A549 (cell line): ENCODE results near the gene KRT23. TPM values are rescaled to one million over a fixed set of nuclear protein-coding genes. Genes with fewer than 3 reads are reported as not detected.
A peak's percentile ranks its signal among the peaks of the same experiment; 100 is the strongest.

Source experiments
- ATAC-seq, 2 experiments: fragments of 200-7000 bp in 1 of 2; fragments of >200 bp in 1 of 2; cut with Nextera tagmentation in 1 of 2; cut with Tn5 transposase in 1 of 2; 3 replicates each; pipeline versions ENCODE4 v1.8.0 to v1.9.1; 2018 to 2020; ENCODE audit warnings: mild to moderate bottlenecking in 1 of 2, moderate library complexity in 1 of 2
- CTCF ChIA-PET: fragments of 300-600 bp; sonication (Branson Sonifier 250); formaldehyde crosslinking; extraction: SDS; loops from one replicate; lab custom pipeline; 2021; ENCODE audit warnings: antibody characterized with exemption, inconsistent platforms; lab: Yijun Ruan, JAX
- POLR2A ChIA-PET: fragments of 350-600 bp; formaldehyde crosslinking; extraction: SDS; loops from one replicate; lab custom pipeline; 2021; ENCODE audit warnings: antibody characterized with exemption, inconsistent platforms; lab: Yijun Ruan, JAX
- DNase-seq, 2 experiments: peaks; one replicate each; pipeline versions ENCODE4 v3.0.0 to v3.0.0-alpha.2; 2011 to 2016; ENCODE audit warnings: low read depth in 1 of 2, low spot score in 1 of 2
- FAIRE-seq: peaks from 2 replicates; lab custom pipeline; 2011; peaks lifted over from hg19 to GRCh38; lab: Jason Lieb, UNC
- H3K27ac ChIP-seq, 2 experiments: fragments of >200 bp; sonication (Bioruptor Twin); formaldehyde crosslinking; 3 replicates each; pipeline ENCODE4 v1.5.1; 2016 to 2017
- H3K4me1 ChIP-seq: fragments of >200 bp; sonication (Bioruptor Twin); formaldehyde crosslinking; 3 replicates; pipeline ENCODE4 v1.6.1; 2016
- H3K4me2 ChIP-seq: fragments of >200 bp; sonication (Bioruptor Twin); formaldehyde crosslinking; 3 replicates; pipeline ENCODE4 v1.6.1; 2016
- H3K4me3 ChIP-seq: fragments of >200 bp; sonication (Bioruptor Twin); formaldehyde crosslinking; 3 replicates; pipeline ENCODE4 v1.5.1; 2016
- H3K9me3 ChIP-seq: fragments of >200 bp; sonication (Bioruptor Twin); formaldehyde crosslinking; 3 replicates; pipeline ENCODE4 v1.6.1; 2016
- BCL3 ChIP-seq: fragments of >200 bp; sonication (Bioruptor Twin); formaldehyde crosslinking; IDR thresholded peaks from 3 replicates; pipeline ENCODE4 v1.6.1; 2016
- BHLHE40 ChIP-seq: IDR thresholded peaks from 2 replicates; pipeline ENCODE4 v1.6.1; 2012; ENCODE audit warnings: low read depth, low read length, inconsistent platforms
- CBX8 ChIP-seq: fragments of 200-600 bp; sonication (generic); IDR thresholded peaks from 2 replicates; pipeline ENCODE4 v1.6.1; 2016
- CHD4 ChIP-seq: fragments of 200-600 bp; sonication (generic); IDR thresholded peaks from 2 replicates; pipeline ENCODE4 v1.6.1; 2016; ENCODE audit warnings: antibody characterized with exemption, mild to moderate bottlenecking, borderline replicate concordance
- FOXS1 ChIP-seq: fragments of 250-450 bp; sonication (Bioruptor Pico); IDR thresholded peaks from 2 replicates; pipeline ENCODE4 v1.5.0; 2020; ENCODE audit warnings: mild to moderate bottlenecking, moderate library complexity
- HDAC2 ChIP-seq: fragments of 200-600 bp; sonication (generic); IDR thresholded peaks from 2 replicates; pipeline ENCODE4 v1.6.1; 2016
- HES2 ChIP-seq: fragments of >200 bp; sonication (Bioruptor Twin); formaldehyde crosslinking; IDR thresholded peaks from 2 replicates; pipeline ENCODE4 v1.6.1; 2016
- HEYL ChIP-seq: fragments of 250-450 bp; sonication (Bioruptor Pico); IDR thresholded peaks from 2 replicates; pipeline ENCODE4 v1.8.0; 2021; ENCODE audit warnings: mild to moderate bottlenecking, moderate library complexity
- HMGXB4 ChIP-seq: fragments of 250-450 bp; sonication (Bioruptor Pico); IDR thresholded peaks from 2 replicates; pipeline ENCODE4 v1.5.0; 2021; ENCODE audit warnings: mild to moderate bottlenecking, moderate library complexity, borderline replicate concordance
- HOXA7 ChIP-seq: fragments of 250-450 bp; sonication (Bioruptor Pico); IDR thresholded peaks from 2 replicates; pipeline ENCODE4 v1.5.0; 2020; ENCODE audit warnings: mild to moderate bottlenecking, moderate library complexity
- HOXB13 ChIP-seq: fragments of 250-450 bp; sonication (Bioruptor Pico); IDR thresholded peaks from 2 replicates; pipeline ENCODE4 v1.5.0; 2020; ENCODE audit warnings: low read depth, mild to moderate bottlenecking, moderate library complexity
- JUNB ChIP-seq: fragments of >200 bp; sonication (Bioruptor Twin); formaldehyde crosslinking; IDR thresholded peaks from 2 replicates; pipeline ENCODE4 v1.6.1; 2016
- KDM1A ChIP-seq: fragments of 200-600 bp; sonication (generic); IDR thresholded peaks from 2 replicates; pipeline ENCODE4 v1.6.1; 2016; ENCODE audit warnings: low read depth, mild to moderate bottlenecking
- MAFK ChIP-seq: fragments of 450-650 bp; IDR thresholded peaks from 2 replicates; pipeline ENCODE4 v1.6.1; 2014; ENCODE audit not compliant: partially characterized antibody
- NPAS2 ChIP-seq: fragments of 250-450 bp; sonication (Bioruptor Pico); IDR thresholded peaks from 2 replicates; pipeline ENCODE4 v1.8.0; 2022; ENCODE audit warnings: mild to moderate bottlenecking, moderate library complexity, borderline replicate concordance
- NR3C1 ChIP-seq: fragments of >200 bp; sonication (Bioruptor Twin); formaldehyde crosslinking; IDR thresholded peaks from 3 replicates; pipeline ENCODE4 v1.6.1; 2017
- RARB ChIP-seq: fragments of 250-450 bp; sonication (Bioruptor Pico); IDR thresholded peaks from 2 replicates; pipeline ENCODE4 v1.8.0; 2021; ENCODE audit warnings: mild to moderate bottlenecking, moderate library complexity
- REST ChIP-seq: fragments of 200-600 bp; sonication (generic); IDR thresholded peaks from 2 replicates; pipeline ENCODE4 v1.6.1; 2016; ENCODE audit warnings: antibody characterized with exemption, mild to moderate bottlenecking, moderate library complexity
- RFX5 ChIP-seq: fragments of 450-650 bp; IDR thresholded peaks from 2 replicates; pipeline ENCODE4 v1.7.1; 2014; ENCODE audit warnings: antibody characterized with exemption, mild to moderate bottlenecking, moderate library complexity
- TFCP2L1 ChIP-seq: fragments of 250-450 bp; sonication (Bioruptor Pico); IDR thresholded peaks from 2 replicates; pipeline ENCODE4 v1.5.0; 2021; ENCODE audit warnings: mild to moderate bottlenecking
- ZFP36 ChIP-seq: fragments of 450-650 bp; IDR thresholded peaks from 2 replicates; pipeline ENCODE4 v1.6.1; 2014; ENCODE audit warnings: borderline replicate concordance; ENCODE audit not compliant: partially characterized antibody
- WGBS: methylation state at CpG from one replicate; pipeline ENCODE4 v1.1.6; 2017; ENCODE audit errors: missing lambda C conversion rate; 5-methylcytosine and 5-hydroxymethylcytosine counted together
- polyA plus RNA-seq, 4 experiments: library from polyadenylated mRNA; depleted of rRNA in 3 of 4; stranded (reverse); fragments of >200 nt; fragmentation: RNase III in 1 of 4; extraction: RNeasy Plus Mini Kit Qiagen cat#74134 plus additional on column Dnase treatment in 1 of 4; gene quantifications; 2 replicates in 3 of 4; 3 replicates in 1 of 4; pipeline ENCODE4 v1.2.3, GENCODE V29; 2011 to 2017

The KRT23 gene
- polyA plus RNA-seq, 2 of the 4 experiments (the other 2 are of a cell fraction) = not detected

GRCh38 chr17:40978575-40979151, 41.2 kb upstream of the KRT23 start (continued):
- TF ChIP-seq REST (no peak), RARB (no peak), CBX8 (no peak), HOXA7 (CRISPR knock-in tag) (no peak), TFCP2L1 (no peak), HEYL (CRISPR knock-in tag) (no peak), JUNB (no peak), HES2 (no peak), HDAC2 (no peak), NR3C1 (no peak)

GRCh38 chr17:40975516-40975915, 38.1 kb upstream of the KRT23 start:
- CTCF ChIA-PET = interaction anchor here (0.6 kb wide), 1 partner anchor 58 kb away, joined by 3 read pairs; no protein-coding TSS in a partner anchor
- H3K9me3 ChIP-seq = no peaks in the 10 kb centered on the region
- ATAC-seq (no peak), DNase-seq (no peak), FAIRE-seq (peak; percentile 59)
- no peak overlapping the region for H3K4me3 ChIP-seq
- H3K4me1 ChIP-seq = no peaks in the 10 kb centered on the region
- TF ChIP-seq HDAC2 (no peak), BHLHE40 (no peak), KDM1A (no peak), MAFK (peak; percentile 73)
- no peak overlapping the region for H3K4me2 ChIP-seq
- H3K27ac ChIP-seq = no peak overlapping the region
- POLR2A ChIA-PET = no interaction called here

GRCh38 chr17:40974366-40974765, 36.9 kb upstream of the KRT23 start:
- no peak for ATAC-seq
- H3K27ac ChIP-seq = no peak overlapping the region
- no peak for TF ChIP-seq RFX5
- TF ChIP-seq RARB = no peak
- no peak for TF ChIP-seq FOXS1
- no peak for TF ChIP-seq MAFK
- TF ChIP-seq CHD4 = no peak
- TF ChIP-seq HMGXB4 (CRISPR knock-in tag) = no peak
- TF ChIP-seq BCL3 = no peak
- TF ChIP-seq HOXB13 = no peak
- TF ChIP-seq ZFP36 = no peak
- TF ChIP-seq NPAS2 (CRISPR knock-in tag) = no peak
- no peak overlapping the region for H3K4me2 ChIP-seq
- no peak for DNase-seq
- H3K9me3 ChIP-seq = no peaks in the 10 kb centered on the region
- POLR2A ChIA-PET = interaction anchor here (0.6 kb wide), 1 partner anchor 21 kb away, joined by 3 read pairs; no protein-coding TSS in a partner anchor
- H3K4me3 ChIP-seq = no peak overlapping the region
- FAIRE-seq = no peak
- H3K4me1 ChIP-seq = no peaks in the 10 kb centered on the region
- CTCF ChIA-PET = interaction anchor here (1.7 to 2.1 kb wide), 2 partner anchors 11 to 26 kb away, joined by 3 to 7 read pairs; no protein-coding TSS in a partner anchor
- WGBS = 52% methylated on average over 3 of the region's 3 CpGs
